GM21619 (cell line): ENCODE data around the gene EHMT1.

Experiments
- ATAC-seq: cut with Tn5 transposase; IDR thresholded peaks from one replicate; pipeline ENCODE4 v1.9.1; 2021; ENCODE audit not compliant: unreplicated experiment

The EHMT1 gene

GRCh38 chr9:137781906-137782585 is 163.2 kb downstream of the EHMT1 start:
- ATAC-seq, result no peak

- ATAC-seq, result no peak
Observed at GRCh38 chr9:137783521-137783920, 164.7 kb downstream of the EHMT1 start.

GRCh38 chr9:137784046-137784445 is 165.2 kb downstream of the EHMT1 start:
- ATAC-seq, result no peak

GRCh38 chr9:137784641-137785513 is 166.1 kb downstream of the EHMT1 start:
- ATAC-seq, result no peak

DNA sequence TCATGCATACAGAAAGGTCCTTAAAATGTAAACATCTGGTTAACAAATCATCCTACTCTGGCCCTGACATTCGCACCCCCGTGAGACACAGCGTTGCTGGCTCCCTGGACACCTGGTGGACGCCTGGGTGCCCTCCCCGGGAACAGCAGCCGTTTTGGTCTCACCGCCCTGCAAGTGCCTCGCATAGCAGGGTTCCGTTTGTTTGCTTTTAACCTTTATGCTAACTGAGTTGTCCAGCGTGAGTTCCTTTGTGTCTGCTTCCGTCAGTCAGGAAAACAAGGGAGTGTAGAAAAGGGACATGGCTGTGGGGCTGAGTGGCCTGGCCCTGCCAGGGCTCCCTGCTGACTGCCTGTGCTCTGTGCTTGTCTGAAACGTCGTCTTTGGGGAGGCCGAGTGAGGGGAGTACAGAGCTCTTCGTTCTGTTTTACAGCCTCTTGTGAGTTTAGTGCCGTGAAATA is 166.9 kb downstream of the EHMT1 start:
- ATAC-seq, result no peak

- ATAC-seq, result no peak
Observed at GRCh38 chr9:137786511-137786920, 167.7 kb downstream of the EHMT1 start.

DNA sequence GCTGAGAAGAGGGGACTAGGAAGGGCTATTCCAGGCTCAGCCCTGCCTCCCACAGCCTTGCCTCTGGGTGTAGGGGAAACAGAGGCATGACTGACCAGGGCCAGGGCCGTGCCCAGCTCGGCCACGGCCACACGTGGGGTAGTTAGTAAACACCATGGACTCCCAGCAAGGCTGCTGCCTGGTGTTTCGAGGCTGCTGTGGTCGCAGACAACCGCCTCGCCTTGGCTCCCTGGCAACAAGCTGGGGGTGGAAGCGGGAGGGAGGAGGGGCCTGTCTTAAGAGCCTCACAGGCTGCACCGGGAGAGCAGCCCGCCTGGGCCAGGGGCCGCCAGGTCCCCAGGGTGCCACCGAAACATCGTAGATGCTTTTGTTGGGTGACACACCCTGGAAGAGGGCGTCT is 168.6 kb downstream of the EHMT1 start:
- ATAC-seq, result no peak

GRCh38 chr9:137787786-137788505 is 169.1 kb downstream of the EHMT1 start:
- no peak for ATAC-seq

DNA sequence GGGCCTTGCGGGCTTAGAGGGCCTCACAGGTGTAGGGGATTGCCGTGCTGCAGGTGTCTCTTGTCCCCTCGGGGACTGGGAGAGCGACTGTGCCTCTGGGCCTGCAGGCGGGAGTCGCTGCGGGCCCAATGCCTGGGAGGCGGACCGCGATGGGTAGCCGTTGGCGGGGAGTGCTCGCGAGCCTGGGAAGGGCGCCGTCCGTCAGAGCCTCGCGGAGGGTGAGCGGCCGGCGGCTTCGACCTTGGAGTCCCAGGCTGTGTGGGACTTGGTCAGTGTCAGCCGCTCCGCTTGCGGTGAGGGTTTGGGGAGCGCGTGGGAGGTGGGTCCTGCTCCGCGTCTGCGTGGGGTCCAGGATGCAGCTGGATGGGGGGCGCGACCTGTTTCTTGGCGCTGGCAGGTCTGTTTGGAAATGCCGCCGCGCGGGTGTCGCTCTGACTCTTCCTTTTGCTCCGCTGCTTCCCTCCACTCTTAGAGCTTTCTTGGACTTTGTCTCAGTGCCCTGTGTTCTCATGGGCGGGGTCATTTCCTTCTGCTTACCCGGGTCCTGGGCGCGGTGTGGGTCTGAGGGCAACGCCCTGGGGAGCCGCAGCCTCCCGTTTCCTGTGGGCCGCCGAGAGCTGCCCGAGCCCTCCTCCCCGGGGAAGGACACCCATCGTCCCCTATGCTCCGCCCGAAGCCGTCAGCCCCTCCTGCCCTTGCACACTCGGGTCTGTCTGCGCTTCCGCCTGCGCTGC is 169.9 kb downstream of the EHMT1 start:
- ATAC-seq, result no peak

DNA sequence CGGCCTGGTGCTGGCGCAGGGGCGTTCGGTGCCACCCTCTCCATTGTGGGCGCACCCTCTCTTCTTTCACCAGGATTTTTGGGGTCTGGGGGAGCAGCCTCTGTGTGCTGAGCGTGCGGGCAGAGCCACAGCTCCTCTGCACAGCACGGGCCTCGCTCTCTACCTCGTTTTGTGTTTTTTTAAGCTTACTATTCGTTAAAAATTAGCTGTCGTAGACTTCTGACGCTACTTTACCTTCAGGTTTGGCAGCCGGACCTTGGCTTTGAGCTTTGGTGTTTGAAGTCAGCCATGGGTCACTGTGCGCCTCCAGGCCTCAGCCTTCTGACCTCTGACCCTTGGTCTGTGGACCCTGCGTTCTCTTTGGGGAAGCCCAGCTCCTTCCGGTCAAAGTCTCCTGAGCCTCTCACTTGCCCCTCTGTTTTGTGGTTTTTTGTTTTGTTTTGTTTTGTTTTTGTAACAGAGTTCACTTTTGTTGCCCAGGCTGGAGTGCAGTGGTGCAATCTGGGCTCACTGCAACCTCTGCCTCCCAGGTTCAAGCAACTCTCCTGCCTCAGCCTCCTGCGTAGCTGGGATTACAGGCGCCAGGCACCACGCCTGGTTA is 170.6 kb downstream of the EHMT1 start:
- no peak for ATAC-seq

- ATAC-seq, result no peak
Observed at GRCh38 chr9:137791947-137792346, 173.1 kb downstream of the EHMT1 start.

DNA sequence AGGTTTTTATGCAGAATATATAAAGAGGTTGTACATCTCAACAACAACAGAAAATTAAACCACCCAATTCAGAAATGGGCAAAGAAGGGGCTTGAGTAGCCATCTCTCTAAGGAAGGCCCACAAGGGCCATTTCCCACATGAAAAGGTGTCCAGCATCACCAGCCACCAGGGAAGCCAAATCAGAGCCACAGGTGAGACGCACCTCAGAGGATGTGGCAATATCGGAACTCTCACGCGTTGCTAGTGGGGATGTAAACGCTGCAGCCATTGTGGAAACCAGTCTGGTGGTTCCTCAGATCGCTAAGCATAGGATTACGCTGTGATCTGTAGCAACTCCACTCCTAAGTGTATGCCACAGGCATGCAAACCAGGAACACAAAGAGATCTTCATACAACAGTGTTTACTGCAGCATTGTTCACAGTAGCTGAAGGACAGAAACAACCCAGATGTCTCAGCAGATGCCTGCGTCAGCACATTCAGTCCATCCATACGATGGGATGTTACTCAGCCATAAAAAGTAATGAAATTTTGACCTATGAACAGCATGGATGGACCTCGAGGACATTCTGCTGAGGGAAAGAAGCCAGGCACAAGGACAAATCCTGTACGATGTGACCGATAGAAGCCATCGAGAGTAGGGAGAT is 174.5 kb downstream of the EHMT1 start:
- ATAC-seq, result no peak

- no peak for ATAC-seq
Observed at GRCh38 chr9:137795156-137795666, 176.4 kb downstream of the EHMT1 start.

DNA sequence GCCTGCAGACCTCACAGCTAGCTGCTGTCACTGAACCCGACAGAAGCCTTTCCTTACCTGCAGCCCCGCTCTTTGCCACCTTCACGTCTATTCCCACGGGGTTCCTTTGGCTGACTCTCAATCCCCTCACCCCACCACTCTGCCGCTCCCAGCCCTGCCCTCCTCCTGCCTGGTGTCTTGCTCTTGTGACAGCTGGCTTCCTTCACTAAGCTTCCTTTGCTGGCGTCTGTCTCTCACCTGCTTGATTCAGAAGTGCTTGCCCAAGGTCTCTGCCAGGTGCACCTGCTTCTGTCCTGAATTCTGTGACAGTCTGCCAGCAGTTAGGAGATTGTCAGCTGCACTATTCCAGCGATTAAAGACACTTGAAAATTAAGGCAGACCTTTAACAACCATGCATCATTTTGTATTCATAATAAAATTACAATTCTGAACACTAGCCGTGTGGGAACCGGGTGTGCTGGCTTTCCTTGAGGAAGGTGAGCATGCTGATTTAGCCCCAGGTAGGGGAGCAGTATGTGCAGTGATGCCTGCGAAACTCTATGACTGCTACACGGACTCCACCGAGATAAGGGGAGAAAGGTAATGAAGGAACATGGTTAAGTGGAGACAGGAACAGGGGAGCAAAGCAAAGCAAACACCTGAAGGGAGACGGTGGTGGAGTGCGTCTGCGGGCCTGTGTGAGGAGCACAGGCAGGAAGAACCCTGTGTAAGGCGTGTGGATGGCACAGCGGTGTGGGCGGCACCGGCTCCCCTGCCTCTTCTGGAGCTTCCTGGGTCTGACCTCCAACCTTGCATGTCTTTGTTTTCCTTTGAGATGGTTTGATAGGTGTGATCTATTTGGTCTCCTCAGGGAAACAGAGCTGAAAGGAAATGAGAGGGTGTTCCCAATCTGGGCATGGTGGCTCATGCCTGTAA is 178.7 kb downstream of the EHMT1 start:
- ATAC-seq, result no peak

DNA sequence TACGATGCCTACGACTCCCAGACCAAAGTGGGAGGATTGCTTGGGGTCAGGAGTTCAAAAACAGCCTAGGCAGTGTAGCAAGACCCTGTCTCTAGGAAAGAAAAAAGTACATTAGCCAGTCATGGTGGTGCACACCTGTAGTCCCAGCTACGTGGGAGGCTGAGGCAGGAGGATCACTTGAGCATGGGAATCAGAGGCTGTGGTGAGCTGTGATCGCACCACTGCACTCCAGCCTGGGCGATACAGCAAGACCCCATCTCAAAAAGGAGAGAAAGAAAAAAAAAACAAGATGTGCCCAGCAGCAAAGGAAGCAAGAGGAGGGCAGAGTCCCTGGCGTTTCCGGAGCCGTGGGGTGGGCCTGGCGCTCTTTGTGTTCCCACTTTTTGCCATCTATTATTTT is 179.3 kb downstream of the EHMT1 start:
- ATAC-seq, result no peak

- ATAC-seq, result no peak
Observed at GRCh38 chr9:137798901-137799629, 180.3 kb downstream of the EHMT1 start.

GRCh38 chr9:137799630-137799983 is 180.8 kb downstream of the EHMT1 start:
- ATAC-seq, result no peak
